TTC549 (cell line): ENCODE results near the gene CAPN12.

Experiments
- FAIRE-seq: peaks from 2 replicates; lab custom pipeline; 2012; peaks lifted over from hg19 to GRCh38; lab: Jason Lieb, UNC

The CAPN12 gene

DNA sequence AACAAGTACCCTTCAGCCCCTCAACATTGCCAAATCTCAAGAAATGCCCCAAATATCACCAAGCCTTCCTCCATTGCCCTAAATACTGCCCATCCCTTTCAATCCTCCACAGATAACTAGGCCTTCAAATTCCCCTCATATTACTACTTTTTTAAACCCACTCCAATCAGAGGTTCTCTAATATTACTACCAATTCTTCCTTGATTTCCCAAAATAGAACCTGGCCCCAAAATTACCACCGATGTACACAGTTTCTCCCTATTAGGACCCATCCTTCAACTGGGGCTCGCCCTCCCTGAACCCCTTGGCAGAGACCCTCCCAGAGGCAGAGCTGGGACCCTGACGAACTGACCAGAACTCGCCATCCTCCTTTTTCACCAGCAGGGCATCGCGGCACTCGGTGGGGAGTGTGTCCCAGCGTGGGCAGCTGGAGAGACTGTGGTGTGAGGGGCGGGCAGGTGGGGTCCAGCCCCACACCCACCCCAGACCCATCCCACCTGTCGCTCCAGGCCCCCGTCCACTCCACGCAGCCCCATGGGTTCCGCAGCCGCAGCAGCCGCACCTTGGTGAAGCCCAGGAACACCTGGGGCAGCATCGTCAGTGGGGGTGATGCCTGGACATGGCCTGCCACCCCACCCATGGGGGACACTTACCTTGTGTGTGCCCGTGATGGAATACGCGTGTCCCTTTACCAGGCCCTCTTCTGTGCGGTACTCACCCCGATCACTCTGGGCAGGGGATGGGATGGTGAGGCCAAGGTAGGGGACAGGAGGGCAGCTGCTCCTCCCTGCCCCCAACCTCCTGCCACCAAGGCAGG lies 6.1 kb downstream of the CAPN12 start:
- FAIRE-seq, result no peak

DNA sequence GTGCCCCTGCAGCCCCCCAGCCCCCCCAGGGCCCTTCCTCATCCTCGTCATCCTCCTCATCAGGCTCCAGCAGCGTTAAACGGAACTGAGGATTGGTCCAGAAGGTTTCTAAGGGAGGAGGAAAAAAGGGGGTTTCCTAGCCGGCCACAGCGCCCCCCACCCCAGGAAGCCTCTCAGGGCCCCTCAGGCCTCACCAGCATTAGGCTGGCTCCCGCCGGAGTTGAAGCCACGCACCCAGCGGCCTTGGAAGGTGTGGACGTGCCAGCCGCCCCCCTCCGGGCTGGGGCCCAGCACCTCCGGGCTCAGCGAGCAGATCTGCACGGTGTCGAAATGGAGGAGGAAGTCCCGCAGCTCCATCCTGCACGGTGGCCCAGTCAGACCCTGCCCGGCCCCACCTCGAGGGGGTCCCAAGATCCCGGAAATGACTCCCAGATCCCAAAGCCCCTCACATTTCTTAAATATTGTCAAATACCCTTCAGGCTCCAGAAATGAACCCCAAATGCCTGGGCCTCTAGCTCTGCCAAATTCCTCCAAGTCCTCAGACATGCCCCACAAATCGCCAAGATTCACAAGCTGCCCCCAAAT lies 6.9 kb downstream of the CAPN12 start:
- no peak for FAIRE-seq

DNA sequence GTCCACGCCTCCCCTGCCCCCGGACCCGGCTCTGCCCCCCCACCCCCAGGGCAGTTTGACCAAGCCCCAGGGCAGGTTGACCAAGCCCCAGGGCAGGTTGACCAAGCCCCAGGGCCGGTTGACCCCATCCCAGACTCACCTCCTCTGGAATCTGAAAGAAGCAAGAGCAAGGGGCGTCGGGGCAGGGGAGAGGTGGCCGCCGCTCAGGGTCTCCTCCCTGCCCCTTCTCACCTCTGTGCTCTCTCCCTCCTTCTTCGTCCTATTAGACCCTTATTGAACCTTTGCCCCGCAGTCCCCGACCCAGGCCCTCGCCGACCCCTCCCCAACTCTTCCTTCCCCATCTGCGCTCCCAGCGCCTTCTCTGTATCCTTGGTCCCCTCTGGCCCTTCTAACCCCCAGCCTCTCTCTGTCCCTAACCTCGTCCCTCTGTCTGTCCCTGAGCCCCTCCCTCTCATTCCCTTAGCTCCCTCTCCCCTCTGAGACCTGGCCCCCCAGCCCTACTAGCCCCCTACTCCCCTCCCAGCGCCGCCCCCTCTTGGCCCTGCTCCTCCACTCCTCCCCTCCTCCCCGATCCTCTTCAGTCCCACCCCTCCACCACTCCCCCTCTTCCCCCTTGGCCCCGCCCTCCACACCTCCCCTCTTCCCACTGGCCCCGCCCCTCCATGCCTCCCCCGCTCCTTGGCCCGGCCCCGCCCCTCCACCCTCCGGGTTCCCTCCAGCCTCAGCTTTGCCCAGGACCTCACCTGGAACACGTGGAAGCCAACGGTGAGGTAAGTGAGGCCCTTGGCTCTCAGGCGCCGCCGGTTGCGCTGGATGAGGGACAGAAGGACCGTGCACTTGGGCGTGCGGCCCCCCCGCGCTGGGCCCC lies 7.6 kb downstream of the CAPN12 start:
- FAIRE-seq, result no peak

- no peak for FAIRE-seq
Measured at GRCh38 chr19:38736036-38736412, 8.2 kb downstream of the CAPN12 start.

DNA sequence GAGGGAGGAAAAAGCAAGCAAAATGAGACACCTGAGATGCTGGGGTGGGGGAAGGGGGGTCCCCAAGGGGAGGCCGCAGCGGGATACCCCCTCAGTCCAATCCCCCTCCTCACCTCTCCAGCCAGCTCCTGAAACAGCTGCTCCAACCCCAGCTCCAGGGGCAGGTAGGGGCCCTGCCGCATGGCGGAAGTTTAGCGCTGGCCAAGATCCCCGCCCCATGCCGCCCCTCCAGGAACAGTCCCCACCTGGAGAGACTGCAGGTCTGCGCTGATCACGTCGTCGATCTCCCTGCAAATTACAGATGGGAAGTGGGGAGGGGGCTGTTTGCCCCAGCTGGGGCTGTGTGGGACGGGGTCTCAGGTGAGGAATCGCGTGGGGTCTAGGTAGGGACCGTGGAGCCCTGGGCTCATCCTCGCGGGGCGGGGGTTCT lies 9.0 kb downstream of the CAPN12 start:
- FAIRE-seq, result no peak

DNA sequence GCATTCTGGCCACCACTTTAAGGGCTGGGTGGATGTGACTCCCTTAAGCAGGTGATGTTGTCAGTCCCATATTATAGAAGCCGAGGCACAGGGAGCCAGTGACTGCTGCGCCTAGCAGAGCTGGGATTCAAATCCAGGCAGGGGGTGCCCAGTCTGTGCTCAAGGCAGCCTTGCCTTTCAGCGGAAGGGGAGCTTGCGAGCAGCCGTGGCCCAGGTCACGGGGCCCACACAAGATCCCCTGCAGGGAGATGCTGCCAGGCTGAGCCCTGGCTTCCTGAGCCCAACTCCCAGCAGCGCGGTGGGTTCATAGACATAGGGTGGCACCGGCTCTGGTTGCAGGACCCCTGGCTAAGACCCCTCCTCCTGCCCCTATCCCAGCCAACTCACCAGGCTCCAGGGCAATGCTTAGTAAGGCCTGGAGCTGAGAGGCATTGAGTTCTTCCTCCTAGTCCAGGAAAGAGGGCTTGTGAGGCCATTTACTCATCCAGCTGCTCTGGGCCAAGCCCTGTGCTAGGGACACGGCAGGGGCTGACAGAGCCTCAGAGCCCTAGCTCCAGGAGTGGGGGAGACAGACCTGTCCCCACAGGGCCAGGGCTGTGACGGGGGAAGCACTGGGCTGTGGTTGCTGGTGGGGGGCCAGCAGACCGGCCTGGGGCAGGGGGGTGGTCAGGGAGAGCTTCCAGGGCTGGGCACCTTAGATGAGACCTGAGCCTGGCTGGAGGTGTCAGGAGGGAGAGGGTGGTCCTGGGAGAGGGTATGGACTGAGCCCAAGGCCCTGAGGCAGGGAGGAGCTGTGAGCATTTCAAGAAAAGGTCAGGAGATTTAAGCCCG lies 9.6 kb downstream of the CAPN12 start:
- no peak for FAIRE-seq

DNA sequence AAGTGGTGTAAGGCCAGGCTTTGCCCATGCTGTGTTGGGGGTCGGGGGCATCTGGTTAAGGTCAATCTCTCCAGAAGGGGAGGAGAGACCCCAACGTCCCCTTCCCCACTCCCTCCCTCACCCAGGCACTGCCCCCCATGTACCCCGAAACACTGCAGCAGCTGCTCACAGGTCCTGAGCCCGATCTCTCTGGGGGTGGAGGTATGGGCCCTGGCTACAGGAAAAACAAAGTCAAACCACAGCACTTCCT lies 10.2 kb downstream of the CAPN12 start:
- no peak for FAIRE-seq

- FAIRE-seq, result no peak
Measured at GRCh38 chr19:38733493-38734175, 10.6 kb downstream of the CAPN12 start.

- FAIRE-seq, result no peak
Measured at GRCh38 chr19:38733241-38733492, 11.1 kb downstream of the CAPN12 start.

GRCh38 chr19:38731654-38732301 lies 12.5 kb downstream of the CAPN12 start:
- no peak for FAIRE-seq

DNA sequence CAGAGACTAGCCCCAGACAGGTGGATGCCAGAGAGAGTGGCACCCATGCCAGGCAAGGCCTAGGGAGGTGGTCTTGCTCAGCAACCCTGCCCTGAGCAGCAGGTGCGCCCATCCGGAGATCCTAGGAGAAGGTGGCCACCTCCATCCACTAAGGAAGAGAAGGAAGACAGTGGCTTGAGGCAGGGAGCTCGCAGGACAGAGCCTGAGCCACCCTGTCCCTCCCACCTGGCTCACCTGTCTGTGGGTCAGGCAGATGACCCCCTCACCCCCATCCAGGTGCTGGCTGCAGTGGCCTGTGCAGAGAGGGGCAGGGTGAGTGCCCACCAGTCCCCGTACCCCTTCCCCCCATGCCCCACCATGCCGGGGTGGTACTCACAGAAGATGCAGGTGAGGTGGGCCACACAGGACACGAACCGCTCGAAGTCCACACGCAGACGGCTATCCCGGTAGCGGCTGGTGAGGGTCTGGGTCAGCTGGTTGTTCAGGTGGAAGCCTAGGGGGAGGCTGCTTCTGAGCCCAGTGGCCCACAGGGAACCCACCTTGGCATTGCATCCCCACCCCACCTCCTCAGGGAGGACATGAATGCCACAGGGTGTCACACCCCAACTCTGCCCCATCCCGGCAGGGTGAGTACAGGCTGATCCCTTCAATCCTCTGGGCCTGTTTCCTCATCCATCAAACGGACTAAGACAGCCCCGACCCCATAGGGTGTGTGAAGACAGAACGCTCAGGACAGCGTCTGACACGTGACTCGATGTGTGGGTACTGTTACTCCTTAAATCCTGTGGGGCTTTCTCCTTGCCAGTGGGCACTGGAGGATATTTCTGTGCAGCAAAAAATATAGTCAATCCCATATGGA lies 13.3 kb downstream of the CAPN12 start:
- FAIRE-seq, result no peak

- FAIRE-seq, result no peak
Measured at GRCh38 chr19:38730470-38730730, 13.9 kb downstream of the CAPN12 start.

- no peak for FAIRE-seq
Measured at GRCh38 chr19:38729653-38730469, 14.4 kb downstream of the CAPN12 start.

GRCh38 chr19:38728752-38729541 lies 15.3 kb downstream of the CAPN12 start:
- no peak for FAIRE-seq

DNA sequence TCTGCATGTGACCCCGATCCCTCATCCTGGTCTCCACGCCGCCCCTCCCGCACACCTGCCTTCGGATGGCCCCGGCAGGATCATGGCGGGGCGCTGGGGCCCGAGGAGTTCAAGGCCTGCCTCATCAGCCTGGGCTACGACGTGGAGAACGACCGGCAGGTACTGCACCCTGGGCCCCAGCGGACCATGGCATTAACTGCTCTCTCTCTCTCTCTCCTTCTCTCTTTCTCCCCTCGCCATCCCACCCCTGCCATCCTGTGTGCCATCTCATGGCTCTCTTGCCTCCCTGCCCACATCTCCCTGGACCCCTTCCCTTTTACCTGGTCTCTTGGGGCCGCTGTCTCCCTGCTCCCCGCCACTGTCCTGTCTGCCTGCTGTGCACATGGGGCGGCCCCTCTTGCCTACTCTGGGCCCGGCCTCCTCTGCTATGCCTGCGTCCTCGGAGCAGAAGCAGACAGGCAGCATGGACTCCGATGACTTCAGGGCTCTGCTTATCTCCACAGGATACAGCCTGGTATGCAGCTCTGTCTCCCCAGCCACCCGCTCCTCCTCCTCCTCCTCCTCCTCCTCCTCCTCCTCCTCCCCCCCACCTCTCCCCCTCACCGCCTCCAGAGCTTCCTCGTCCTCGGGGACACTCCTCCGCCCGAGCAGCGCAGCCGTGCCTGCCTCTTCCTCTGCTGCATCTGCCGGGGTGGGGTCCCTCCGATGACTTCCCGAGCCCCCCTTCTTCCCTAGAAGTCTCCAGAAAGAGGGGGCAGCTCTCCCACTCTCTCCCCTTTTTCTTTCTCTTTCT lies 16.2 kb downstream of the CAPN12 start:
- FAIRE-seq, result no peak

DNA sequence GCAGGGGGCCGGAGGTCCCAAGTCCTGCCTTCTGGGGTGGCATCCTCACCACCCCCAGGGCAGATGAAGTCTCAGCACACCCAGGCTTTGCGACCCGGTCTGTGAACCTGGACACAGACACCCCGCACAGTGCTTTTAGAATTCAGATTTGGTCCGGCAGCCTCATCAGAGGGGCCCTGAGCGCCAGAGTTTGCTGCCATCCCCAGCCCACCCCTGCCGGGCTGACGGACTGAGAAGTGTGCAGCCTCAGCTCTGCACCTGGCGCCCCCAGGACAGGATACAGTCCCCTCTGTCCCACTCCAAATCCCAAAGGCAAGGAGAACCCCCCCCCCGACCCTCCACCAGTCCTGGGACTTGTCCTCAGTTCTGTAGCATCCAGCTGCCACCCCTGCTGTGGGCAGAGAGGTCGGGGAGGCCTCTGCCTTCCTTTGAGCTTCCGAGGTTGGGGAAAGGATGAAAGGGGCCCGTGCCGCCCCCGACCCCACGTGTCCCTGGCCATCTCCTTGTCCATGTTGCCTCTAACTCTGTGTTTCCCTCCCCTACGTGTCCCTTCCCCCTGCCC lies 16.9 kb downstream of the CAPN12 start:
- no peak for FAIRE-seq

DNA sequence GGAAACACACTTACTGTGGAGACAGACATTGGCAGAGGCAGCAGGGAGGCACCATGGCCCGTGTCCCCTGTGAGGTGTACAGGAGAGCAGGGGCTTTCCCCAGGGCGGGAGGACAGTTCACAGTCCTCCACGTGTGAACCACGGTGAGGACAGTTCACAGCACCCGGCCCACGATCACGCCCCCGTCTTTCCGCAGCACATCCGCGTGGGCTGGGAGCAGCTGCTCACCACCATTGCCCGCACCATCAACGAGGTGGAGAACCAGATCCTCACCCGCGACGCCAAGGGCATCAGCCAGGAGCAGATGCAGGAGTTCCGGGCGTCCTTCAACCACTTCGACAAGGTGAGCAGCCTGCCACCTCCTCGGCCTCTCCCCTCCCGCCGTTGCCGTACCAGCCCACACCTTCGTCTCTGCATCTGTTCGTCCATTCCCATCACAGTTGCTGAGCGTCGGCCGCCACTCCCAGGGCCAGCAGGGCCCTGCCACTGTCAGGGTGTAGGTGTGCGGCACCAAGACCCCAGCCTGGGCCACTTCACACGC lies 17.4 kb downstream of the CAPN12 start:
- FAIRE-seq, result no peak

DNA sequence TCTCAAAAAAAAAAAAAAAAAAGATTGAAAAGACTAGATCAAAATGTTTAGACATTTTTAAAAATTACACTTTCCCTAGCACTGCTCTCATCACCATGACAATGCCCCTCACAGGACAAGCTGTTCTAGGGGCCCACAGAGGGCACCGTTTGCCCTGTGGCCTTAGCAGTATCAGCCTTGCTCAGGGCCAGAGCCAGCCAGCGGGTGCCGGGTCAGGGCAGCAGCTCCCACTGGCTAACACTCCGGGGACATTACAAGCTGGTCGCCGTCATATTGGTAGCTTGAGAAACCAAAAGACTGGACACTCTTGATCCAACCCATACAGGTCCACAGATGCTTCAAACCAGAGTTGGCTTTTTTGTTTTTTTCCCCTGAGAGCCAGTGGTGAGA lies 18.0 kb downstream of the CAPN12 start:
- FAIRE-seq, result no peak
